Kidney capillary endothelial cell (primary cell): ENCODE measurements around the gene NCOA4.
A peak's percentile ranks its signal among the peaks of the same experiment; 100 is the strongest.
"Not testable (repeated sequence)": the region's sequence is repeated elsewhere in the genome, so short reads cannot be mapped to it uniquely, and the experiment has no call there.

Experiments
- DNase-seq: peaks from one replicate; pipeline ENCODE4 v3.0.0-alpha.2; 2018; ENCODE audit warnings: low spot score

The NCOA4 gene

DNA sequence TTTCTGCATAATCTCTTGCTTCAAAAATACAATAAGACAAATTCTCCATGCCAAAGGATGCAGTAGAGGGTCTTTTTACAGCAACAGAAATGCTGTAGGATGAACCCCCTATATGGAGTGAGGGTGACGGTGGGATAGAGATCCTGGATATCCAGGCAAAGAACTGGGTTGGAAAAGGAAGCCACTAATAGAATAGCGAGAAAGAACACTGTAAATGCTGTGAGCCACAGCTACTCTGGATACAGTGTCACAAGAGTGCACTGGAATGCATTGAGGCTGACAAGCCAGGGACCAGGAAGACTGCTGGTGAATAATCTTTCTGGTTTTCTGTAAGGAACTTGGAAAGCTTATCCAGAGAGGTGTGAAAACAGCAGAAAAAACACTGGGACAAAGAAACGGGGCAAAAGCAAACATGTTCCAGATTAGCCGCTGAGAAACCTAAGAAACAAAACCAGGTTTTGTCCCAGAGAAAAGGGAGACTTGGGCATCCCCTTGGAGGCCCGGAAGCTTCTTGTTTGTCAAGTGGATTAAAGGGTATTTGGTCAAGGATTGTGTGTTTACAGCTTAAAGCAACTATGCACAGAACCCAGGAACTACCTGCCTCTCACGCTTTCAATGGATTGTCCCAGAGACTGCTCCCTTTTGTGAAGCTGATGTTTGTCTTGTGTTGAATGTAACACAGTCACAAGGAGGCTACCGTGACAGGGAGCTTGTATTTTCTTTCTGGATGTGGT, 21.8 kb upstream of the NCOA4 start:
- no peak for DNase-seq

DNA sequence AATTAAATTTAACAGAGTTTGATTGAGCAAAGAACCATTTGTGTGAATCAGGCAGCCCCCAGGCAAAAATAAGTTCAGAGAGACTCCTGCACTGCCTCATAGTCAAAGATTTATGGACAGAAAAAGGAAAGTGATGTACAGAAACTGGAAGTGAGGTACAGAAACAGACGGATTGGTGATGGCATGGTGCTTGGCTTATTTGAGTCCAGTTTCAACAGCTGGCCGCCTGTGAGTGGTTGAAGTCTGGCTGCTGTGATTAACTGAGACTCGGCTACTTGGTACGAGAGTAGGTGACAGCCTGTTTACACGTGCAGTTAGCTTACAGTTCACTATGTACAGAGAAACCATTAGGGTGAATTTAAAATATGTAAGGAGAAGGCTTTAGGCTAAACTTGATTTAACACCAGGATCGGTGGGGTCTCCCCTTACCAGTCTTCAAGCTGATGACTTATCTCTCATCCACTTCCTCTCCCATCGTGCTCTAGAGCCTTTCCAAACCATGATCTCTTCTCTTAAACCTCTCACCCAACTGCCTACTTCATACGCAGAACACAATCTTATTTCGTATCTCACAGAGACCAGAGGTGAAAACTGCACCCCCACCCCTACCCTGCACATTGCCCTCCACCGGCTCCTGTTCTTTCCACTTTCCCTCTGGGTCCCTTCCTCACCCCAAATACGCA, 20.7 kb upstream of the NCOA4 start:
- DNase-seq, result no peak

DNA sequence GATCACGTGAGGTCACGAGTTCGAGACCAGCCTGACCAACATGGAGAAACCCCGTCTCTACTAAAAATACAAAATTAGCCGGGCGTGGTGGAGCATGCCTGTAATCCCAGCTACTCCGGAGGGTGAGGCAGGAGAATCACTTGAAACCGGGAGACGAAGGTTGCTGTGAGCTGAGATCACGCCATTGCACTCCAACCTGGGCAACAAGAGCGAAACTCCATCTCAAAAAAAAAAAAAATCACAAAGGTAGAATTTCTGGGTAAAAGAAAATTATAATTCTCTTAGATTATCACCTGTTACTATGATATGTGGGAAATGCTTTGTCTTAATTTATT, 19.0 kb upstream of the NCOA4 start:
- not testable (repeated sequence) for DNase-seq

GRCh38 chr10:46048152-46048551, 17.7 kb upstream of the NCOA4 start:
- no peak for DNase-seq

- no peak for DNase-seq
Measured at GRCh38 chr10:46046261-46046660, 15.8 kb upstream of the NCOA4 start, which contains the start of gene MSMB. MSMB (minus strand) TSS chr10:46046269; CDS start chr10:46046237, 32 bp downstream.

DNA sequence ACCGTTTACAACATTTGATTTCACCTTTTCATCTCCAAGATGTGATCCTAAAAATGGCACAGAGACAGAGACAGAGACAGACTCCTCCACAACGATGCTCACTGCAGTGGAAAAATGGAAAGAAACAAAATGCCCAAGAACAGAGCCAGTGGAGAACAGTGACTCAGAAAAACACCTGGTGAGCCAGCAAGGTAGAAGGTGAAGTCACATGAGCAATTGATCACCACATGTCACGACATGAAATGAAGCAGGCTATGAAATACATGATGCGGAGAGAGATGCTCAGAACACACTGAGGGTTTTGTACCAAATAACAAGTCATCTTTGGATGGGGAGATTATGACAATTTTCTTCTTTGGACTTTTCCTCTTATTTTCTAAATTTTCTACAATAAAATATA, 12.1 kb upstream of the NCOA4 start:
- no peak for DNase-seq

GRCh38 chr10:46040004-46040403, 9.6 kb upstream of the NCOA4 start:
- DNase-seq, result no peak

DNA sequence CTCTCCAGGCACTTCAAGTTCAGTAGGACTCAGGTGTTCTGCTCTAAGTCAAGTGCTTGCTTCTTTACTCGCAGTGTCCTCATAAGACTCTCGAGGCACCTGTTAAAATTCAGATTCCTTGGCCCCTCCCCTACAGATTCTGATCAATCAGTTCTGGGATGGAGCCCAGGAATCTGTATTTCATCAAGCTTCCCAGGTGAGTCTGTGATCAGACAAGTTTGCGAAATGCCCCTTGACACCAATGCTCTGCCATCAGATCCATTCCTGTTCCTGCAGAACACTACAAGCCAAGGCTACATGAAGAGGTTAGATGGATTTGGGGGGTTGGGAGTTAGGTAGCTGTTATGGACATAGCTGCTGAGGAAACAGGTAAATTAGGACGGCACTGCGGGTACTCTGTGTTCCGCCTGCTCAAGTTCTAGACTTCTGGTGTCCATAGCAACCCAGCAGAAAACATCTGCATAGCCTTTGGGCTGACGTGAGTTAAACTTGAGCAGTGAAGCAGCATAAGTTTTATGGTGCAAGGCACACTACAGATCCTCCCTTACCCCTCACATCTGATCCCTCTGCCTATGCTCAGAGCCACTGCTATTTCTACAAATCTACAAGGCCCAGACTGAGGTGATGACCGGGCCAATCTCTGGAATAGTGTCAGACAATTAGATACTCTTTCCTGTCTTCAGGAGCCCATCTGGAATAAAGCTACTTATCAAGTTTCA, 6.8 kb upstream of the NCOA4 start:
- DNase-seq, result no peak

GRCh38 chr10:46035923-46036849, 5.8 kb upstream of the NCOA4 start:
- peak; percentile 37 for DNase-seq

DNA sequence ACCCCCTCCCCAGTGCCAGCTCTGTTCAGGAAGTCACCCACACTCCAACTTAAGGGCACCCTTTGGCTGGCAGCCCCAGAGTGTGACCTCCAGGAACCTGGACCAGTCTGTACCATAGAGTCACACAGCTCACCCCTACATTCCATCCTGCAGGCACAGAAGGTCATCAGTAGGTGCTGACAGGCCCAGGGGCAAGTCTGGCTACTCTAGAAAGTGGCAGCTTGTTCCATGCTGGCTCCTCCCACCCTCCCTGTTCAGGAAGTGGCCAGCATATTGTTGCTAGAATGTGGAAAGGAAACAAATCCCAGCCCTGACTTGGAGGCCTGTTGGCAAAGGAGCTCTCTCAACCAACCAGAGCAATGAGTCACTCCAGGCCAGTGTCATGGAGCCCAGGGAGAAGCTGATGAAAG, 3.2 kb upstream of the NCOA4 start:
- peak; percentile 91 for DNase-seq

DNA sequence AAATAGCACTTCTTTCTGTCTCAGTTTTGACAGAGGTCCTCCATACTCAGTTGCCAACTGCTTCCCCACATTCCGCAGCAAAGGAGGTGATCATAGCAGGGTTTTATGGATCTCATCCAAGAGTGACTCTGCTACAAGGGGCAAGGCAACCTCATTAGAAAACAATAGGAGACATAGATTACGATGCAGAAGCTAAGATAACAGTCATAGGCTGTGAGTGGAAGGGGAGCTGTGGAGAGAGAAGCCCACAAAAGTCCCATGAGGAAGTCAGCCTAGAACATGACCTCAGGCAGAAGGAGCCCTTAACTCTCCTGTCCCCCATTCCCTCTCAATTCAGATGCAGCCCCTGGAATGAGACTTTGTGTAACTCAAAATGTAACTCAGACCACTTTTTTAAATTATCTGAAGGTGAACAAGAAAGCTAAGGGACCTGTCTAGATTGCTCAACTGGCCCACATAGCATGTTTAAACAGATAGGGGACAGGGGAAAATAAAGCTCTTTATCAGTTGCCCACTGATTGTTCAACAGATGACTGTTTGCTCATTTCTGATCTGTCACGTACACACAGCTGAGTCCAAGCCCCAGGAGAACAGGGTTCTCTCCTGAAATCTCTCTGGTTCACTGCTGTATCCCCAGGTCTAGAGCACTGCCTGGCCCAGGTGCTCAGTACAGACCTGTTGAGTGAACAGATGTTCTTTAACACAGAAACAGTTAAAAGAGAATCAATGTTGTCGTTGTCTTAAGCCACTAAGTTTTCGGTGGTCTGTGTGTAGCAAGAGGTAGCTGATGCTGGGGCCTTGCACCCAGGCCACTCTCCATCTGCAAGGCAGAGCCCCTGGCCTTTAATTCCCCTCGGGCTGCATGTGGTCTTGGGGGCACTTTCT, 1.5 kb upstream of the NCOA4 start:
- DNase-seq, result no peak

GRCh38 chr10:46029461-46030030, 877 bp downstream of the NCOA4 start:
- no peak for DNase-seq

- peak; percentile 64 for DNase-seq
Measured at GRCh38 chr10:46028584-46029460, 1.6 kb downstream of the NCOA4 start.

DNA sequence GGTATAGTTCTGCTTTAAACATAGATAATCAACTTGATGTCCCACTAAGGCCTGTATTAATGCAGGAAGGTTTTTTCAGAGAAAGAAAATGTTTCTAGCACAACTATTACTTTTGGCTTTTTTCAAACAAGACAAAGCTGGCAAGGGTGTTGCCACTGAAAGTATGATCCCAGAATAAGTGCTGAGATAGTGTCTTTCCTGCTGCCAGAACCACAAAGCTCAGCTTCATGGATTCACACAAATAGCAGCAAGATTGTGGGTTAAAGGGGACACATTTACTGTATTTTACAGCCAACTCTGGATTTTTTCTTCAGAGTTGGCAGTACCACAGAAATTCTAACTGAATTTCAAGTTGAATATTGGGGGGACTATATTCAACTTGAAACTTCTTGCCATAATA, 4.3 kb downstream of the NCOA4 start:
- no peak for DNase-seq

DNA sequence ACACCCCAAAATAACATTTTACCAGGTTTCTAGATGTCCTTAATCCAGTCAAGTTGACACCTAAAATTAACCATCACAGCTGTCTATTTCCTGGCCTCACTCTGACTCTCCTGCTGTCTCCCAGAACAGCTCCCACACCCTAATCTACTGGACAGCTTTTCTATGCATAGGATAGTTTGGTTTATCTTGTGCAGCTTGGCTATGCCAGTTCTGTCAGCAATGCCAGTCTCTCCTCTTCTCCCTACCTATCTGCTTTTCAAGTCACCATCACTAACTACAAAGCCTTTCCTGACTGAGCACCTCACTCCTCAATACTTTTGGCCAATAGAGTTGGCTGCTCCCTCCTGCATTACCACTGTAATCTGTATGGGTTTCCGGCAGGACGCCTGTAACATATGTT, 5.0 kb downstream of the NCOA4 start:
- DNase-seq, result no peak

DNA sequence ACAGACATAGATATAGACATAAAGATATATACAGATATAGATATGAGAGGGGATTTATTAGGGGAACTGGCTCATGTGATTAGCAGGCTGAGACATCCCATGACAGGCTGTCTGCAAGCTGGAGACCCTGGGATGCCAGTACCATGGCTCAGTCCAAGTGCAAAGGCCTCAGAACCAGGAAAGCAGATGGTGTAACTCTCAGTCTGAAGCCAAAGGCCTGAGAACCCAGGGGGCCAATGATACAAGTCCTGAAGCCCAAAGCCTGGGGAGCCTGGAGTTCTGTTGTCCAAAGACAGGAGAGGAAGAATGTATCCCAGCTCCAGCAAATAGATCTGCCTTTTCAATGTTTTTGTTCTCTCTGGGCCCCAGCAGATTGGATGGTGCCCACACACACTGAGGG, 5.5 kb downstream of the NCOA4 start:
- DNase-seq, result no peak

GRCh38 chr10:46022978-46023702, 7.3 kb downstream of the NCOA4 start:
- DNase-seq, result peak; percentile 86

DNA sequence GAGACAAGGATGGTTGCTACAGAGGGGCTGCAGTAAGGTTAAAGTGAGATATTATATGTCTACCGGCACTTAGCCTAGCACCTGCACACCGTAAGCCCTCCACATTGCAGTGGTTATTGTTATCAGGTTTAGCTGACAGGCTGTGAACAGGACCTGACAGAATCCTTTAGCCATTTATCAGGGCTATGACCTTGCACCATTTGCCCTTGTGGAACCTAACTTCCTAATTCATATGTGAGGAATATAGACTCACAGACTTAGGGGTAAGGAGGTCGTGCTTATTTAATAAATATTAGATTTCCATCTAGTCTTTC, 10.1 kb downstream of the NCOA4 start:
- no peak for DNase-seq
